K562 (cell line): Measurements from ENCODE around the gene DLX3. TPM values are rescaled to one million over a fixed set of nuclear protein-coding genes. Genes with fewer than 3 reads are reported as not detected.

ENCODE experiments used
- ATAC-seq: fragments of 200-7000 bp; cut with Tn5 transposase; 3 replicates; pipeline ENCODE4 v1.9.1; 2020; ENCODE audit warnings: moderate library complexity
- BruUV-seq: library from RNA; stranded (reverse); fragments of 400-500 nt; replicated peaks from 2 replicates; lab custom pipeline; 2021; lab: Mats Ljungman, UMichigan
- CTCF ChIA-PET: fragments of 300-600 bp; formaldehyde crosslinking; extraction: SDS; loops from one replicate; lab custom pipeline; 2021; ENCODE audit warnings: low intra/inter-chr PET ratio; lab: Yijun Ruan, JAX
- POLR2A ChIA-PET: fragments of 300-600, 350-650 bp; sonication (Branson Sonifier 250); formaldehyde crosslinking; extraction: SDS; loops from one replicate; lab custom pipeline; 2021; ENCODE audit warnings: antibody characterized with exemption, inconsistent platforms; lab: Yijun Ruan, JAX
- DNase-seq, 4 experiments: peaks; one replicate each; pipeline versions ENCODE4 v3.0.0 to v3.0.0-alpha.2; 2011 to 2018; ENCODE audit warnings: low spot score in 3 of 4, mixed read lengths in 3 of 4; ENCODE audit errors: extremely low read depth in 1 of 4
- FAIRE-seq: peaks from 2 replicates; lab custom pipeline; 2011; peaks lifted over from hg19 to GRCh38; lab: Jason Lieb, UNC
- H2AFZ ChIP-seq: 2 replicates; pipeline ENCODE4 v1.6.0; 2011; ENCODE audit warnings: low read depth, low read length, control low read depth, inconsistent platforms
- H3K27ac ChIP-seq: fragments of 200-600 bp; 3 replicates; pipeline ENCODE4 v1.8.0; 2011; ENCODE audit warnings: low read depth, mild to moderate bottlenecking, control low read depth, inconsistent platforms, low read length, moderate library complexity, mixed read lengths; ENCODE audit errors: extremely low read depth
- H3K27me3 ChIP-seq, 2 experiments: fragments of 300-600 bp in 1 of 2; 2 replicates in 1 of 2; 3 replicates in 1 of 2; pipeline versions ENCODE4 v1.6.0 to v1.8.0; 2011; ENCODE audit warnings: inconsistent platforms in 2 of 2, low read length in 2 of 2, mild to moderate bottlenecking in 1 of 2, mixed read lengths in 1 of 2, moderate library complexity in 1 of 2; ENCODE audit not compliant: control insufficient read depth in 2 of 2, insufficient read depth in 2 of 2
- H3K36me3 ChIP-seq: fragments of 300-600 bp; 3 replicates; pipeline ENCODE4 v1.8.0; 2011; ENCODE audit warnings: mild to moderate bottlenecking, low read length, inconsistent platforms; ENCODE audit not compliant: control insufficient read depth, insufficient read depth
- H3K4me1 ChIP-seq, 2 experiments: fragments of 200-600 bp in 1 of 2; replicated peaks in 1 of 2; 2 replicates in 1 of 2; 3 replicates in 1 of 2; pipeline versions ENCODE4 v1.5.1 to v1.8.0; 2011; ENCODE audit warnings: inconsistent platforms in 2 of 2, low read length in 2 of 2, mild to moderate bottlenecking in 1 of 2, mixed read lengths in 1 of 2, moderate library complexity in 1 of 2; ENCODE audit not compliant: control insufficient read depth in 2 of 2, insufficient read depth in 2 of 2
- H3K4me2 ChIP-seq: 2 replicates; pipeline ENCODE4 v1.6.1; 2011; ENCODE audit warnings: low read length, control low read depth, inconsistent platforms, mixed read lengths; ENCODE audit not compliant: insufficient read depth
- H3K4me3 ChIP-seq: fragments of 200-600 bp; sonication (generic), shearing (Covaris generic); 2 replicates; pipeline ENCODE4 v1.5.1; 2016; ENCODE audit warnings: control low read depth, inconsistent platforms
- H3K79me2 ChIP-seq: fragments of 200-600 bp; 3 replicates; pipeline ENCODE4 v1.8.0; 2011; ENCODE audit warnings: low read length, inconsistent platforms; ENCODE audit not compliant: control insufficient read depth, insufficient read depth
- H3K9ac ChIP-seq, 2 experiments: 2 replicates each; pipeline versions ENCODE4 v1.6.0 to v1.6.1; 2011; ENCODE audit warnings: low read depth in 2 of 2, low read length in 2 of 2, control low read depth in 1 of 2, inconsistent platforms in 1 of 2, mild to moderate bottlenecking in 1 of 2, mixed read lengths in 1 of 2; ENCODE audit not compliant: insufficient read depth in 1 of 2
- H3K9me1 ChIP-seq: one replicate; pipeline ENCODE4 v1.6.0; 2011; ENCODE audit warnings: inconsistent platforms, mild to moderate bottlenecking, low read length, moderate library complexity; ENCODE audit not compliant: control insufficient read depth, insufficient read depth
- H3K9me3 ChIP-seq: replicated peaks from 2 replicates; pipeline ENCODE4 v1.5.1; 2011; ENCODE audit warnings: low read depth, low read length, inconsistent platforms; ENCODE audit not compliant: control insufficient read depth, insufficient read depth
- H4K20me1 ChIP-seq: replicated peaks from 2 replicates; pipeline ENCODE4 v1.6.1; 2011; ENCODE audit warnings: low read length, inconsistent platforms, mixed read lengths; ENCODE audit not compliant: control insufficient read depth, insufficient read depth
- ARHGAP35 ChIP-seq: fragments of 450-650 bp; IDR thresholded peaks from 2 replicates; pipeline ENCODE4 v1.6.1; 2018; ENCODE audit not compliant: partially characterized antibody
- BCOR ChIP-seq: fragments of 450-650 bp; IDR thresholded peaks from 2 replicates; pipeline ENCODE4 v1.6.1; 2016
- ELF2 ChIP-seq: fragments of 250-450 bp; sonication (Bioruptor Pico); IDR thresholded peaks from 2 replicates; pipeline ENCODE4 v1.5.0; 2021; ENCODE audit warnings: mild to moderate bottlenecking
- ELF4 ChIP-seq: fragments of 450-650 bp; formaldehyde crosslinking; IDR thresholded peaks from 2 replicates; pipeline ENCODE4 v1.4.0; 2022; ENCODE audit warnings: missing genetic modification characterization
- FOXP1 ChIP-seq: sonication (generic); formaldehyde crosslinking; IDR thresholded peaks from 2 replicates; pipeline ENCODE4 v1.8.0; 2022; ENCODE audit warnings: mild to moderate bottlenecking, missing genetic modification reagents
- GATAD2B ChIP-seq: fragments of 450-650 bp; IDR thresholded peaks from 2 replicates; pipeline ENCODE4 v1.6.1; 2017; ENCODE audit warnings: mild to moderate bottlenecking, borderline replicate concordance
- HDAC1 ChIP-seq, 2 experiments: fragments of 450-650 bp; IDR thresholded peaks; 2 replicates each; pipeline ENCODE4 v1.6.1; 2016 to 2017; ENCODE audit warnings: inconsistent platforms in 1 of 2, mild to moderate bottlenecking in 1 of 2, moderate library complexity in 1 of 2
- IRF2 ChIP-seq: sonication (generic); formaldehyde crosslinking; IDR thresholded peaks from 2 replicates; pipeline ENCODE4 v1.8.1; 2022; ENCODE audit warnings: mild to moderate bottlenecking, missing genetic modification reagents
- KDM1A ChIP-seq, 2 experiments: fragments of 450-650 bp; IDR thresholded peaks; 2 replicates each; pipeline ENCODE4 v1.6.1; 2016; ENCODE audit warnings: mild to moderate bottlenecking in 2 of 2
- KDM5B ChIP-seq: fragments of 200-600 bp; sonication (generic); IDR thresholded peaks from 2 replicates; pipeline ENCODE4 v1.6.1; 2012; ENCODE audit warnings: low read depth, mild to moderate bottlenecking, moderate library complexity, low read length, control low read depth, inconsistent platforms; ENCODE audit not compliant: insufficient replicate concordance
- KLF16 ChIP-seq: IDR thresholded peaks from 2 replicates; pipeline ENCODE4 v1.6.1; 2016; ENCODE audit warnings: antibody characterized with exemption
- MED1 ChIP-seq: sonication (generic); formaldehyde crosslinking; IDR thresholded peaks from 2 replicates; pipeline ENCODE4 v1.8.1; 2023; ENCODE audit warnings: missing genetic modification reagents, borderline replicate concordance
- MYBL2 ChIP-seq, 2 experiments: fragments of 450-650 bp in 1 of 2; sonication (generic) in 1 of 2; formaldehyde crosslinking in 1 of 2; IDR thresholded peaks; 2 replicates each; pipeline versions ENCODE4 v1.6.1 to v1.8.1; 2017 to 2022; ENCODE audit warnings: borderline replicate concordance in 1 of 2, inconsistent platforms in 1 of 2, low read depth in 1 of 2, mild to moderate bottlenecking in 1 of 2, missing genetic modification reagents in 1 of 2, moderate library complexity in 1 of 2
- PURB ChIP-seq: sonication (generic); formaldehyde crosslinking; IDR thresholded peaks from 2 replicates; pipeline ENCODE4 v1.9.0; 2021; ENCODE audit warnings: low read depth, mild to moderate bottlenecking, missing genetic modification reagents
- RCOR1 ChIP-seq, 2 experiments: IDR thresholded peaks; 2 replicates each; pipeline ENCODE4 v1.6.1; 2012; ENCODE audit warnings: low read depth in 2 of 2, low read length in 2 of 2, borderline replicate concordance in 1 of 2, improper control_type of control experiment in 1 of 2
- SMAD1 ChIP-seq: fragments of 150-350 bp; IDR thresholded peaks from 2 replicates; pipeline ENCODE4 v1.6.1; 2014; ENCODE audit warnings: low read length, low read depth; ENCODE audit not compliant: partially characterized antibody
- ZFP36 ChIP-seq: fragments of 150-350 bp; IDR thresholded peaks from 2 replicates; pipeline ENCODE4 v1.6.1; 2018; ENCODE audit warnings: low read length, low read depth; ENCODE audit not compliant: partially characterized antibody
- ZFPM2 ChIP-seq: fragments of 250-450 bp; sonication (Bioruptor Pico); IDR thresholded peaks from 2 replicates; pipeline ENCODE4 v1.5.1; 2022; ENCODE audit warnings: mild to moderate bottlenecking
- ZNF12 ChIP-seq: sonication (generic); formaldehyde crosslinking; IDR thresholded peaks from 2 replicates; pipeline ENCODE4 v1.4.0; 2020; ENCODE audit warnings: mild to moderate bottlenecking, missing genetic modification reagents
- ZNF551 ChIP-seq: fragments of 250-450 bp; sonication (Bioruptor Pico); IDR thresholded peaks from 2 replicates; pipeline ENCODE4 v1.5.0; 2021; ENCODE audit warnings: mild to moderate bottlenecking, moderate library complexity
- WGBS: fragments of 100-300 bp; shearing (Covaris generic); methylation state at CpG from one replicate; pipeline ENCODE4 v1.1.6; 2016; ENCODE audit warnings: low coverage, mixed read lengths; ENCODE audit not compliant: insufficient coverage; ENCODE audit errors: missing lambda C conversion rate; 5-methylcytosine and 5-hydroxymethylcytosine counted together
- in situ Hi-C: fragments of 300-500 bp; cut with MboI; formaldehyde crosslinking; loops from 4 replicates; pipeline ENCODE4 v1.15.0; 2018; ENCODE audit warnings: inconsistent platforms, mixed read lengths
- intact Hi-C: fragments of 100-400 bp; cut with micrococcal nuclease; formaldehyde crosslinking; loops from 2 replicates; pipeline ENCODE4 v1.14.2; 2022
- polyA plus RNA-seq, 8 experiments: library from polyadenylated mRNA; depleted of rRNA in 4 of 8; stranded (reverse) in 5 of 8; unstranded in 3 of 8; fragments of >200 nt; fragmentation: Nextera tagmentation in 2 of 8; fragmentation: Illumina TruSeq in 1 of 8; extraction: Ambion mirVana in 2 of 8; extraction: Trizol in 1 of 8; gene quantifications; 2 replicates each; pipeline versions ENCODE4 v1.2.1 to v1.2.3, GENCODE V29; 2011 to 2014; ENCODE audit warnings: inconsistent platforms in 1 of 8, missing spikeins in 1 of 8
- total RNA-seq, 7 experiments: library from RNA; depleted of rRNA in 6 of 7; stranded (reverse); fragments of >200 nt in 6 of 7; fragmentation: Illumina TruSeq in 2 of 7; extraction: Trizol in 2 of 7; gene quantifications; 2 replicates each; pipeline versions ENCODE4 v1.2.1 to v1.2.3, GENCODE V29; 2011 to 2021; ENCODE audit warnings: low replicate concordance in 1 of 7
- TF ChIP-seq, protein P1 (sequence below): sonication (generic); formaldehyde crosslinking; IDR thresholded peaks from 2 replicates; pipeline ENCODE4 v1.4.0; 2020; ENCODE audit warnings: mild to moderate bottlenecking, missing genetic modification reagents
- TF ChIP-seq, protein P2 (sequence below): sonication (generic); formaldehyde crosslinking; IDR thresholded peaks from 2 replicates; pipeline ENCODE4 v1.8.0; 2022; ENCODE audit warnings: mild to moderate bottlenecking, missing genetic modification reagents

The DLX3 gene
- total and polyA plus RNA-seq, 9 of the 15 experiments (the other 6 are each of a cell fraction or from before 2014, with no cell fraction given), result not detected

DNA sequence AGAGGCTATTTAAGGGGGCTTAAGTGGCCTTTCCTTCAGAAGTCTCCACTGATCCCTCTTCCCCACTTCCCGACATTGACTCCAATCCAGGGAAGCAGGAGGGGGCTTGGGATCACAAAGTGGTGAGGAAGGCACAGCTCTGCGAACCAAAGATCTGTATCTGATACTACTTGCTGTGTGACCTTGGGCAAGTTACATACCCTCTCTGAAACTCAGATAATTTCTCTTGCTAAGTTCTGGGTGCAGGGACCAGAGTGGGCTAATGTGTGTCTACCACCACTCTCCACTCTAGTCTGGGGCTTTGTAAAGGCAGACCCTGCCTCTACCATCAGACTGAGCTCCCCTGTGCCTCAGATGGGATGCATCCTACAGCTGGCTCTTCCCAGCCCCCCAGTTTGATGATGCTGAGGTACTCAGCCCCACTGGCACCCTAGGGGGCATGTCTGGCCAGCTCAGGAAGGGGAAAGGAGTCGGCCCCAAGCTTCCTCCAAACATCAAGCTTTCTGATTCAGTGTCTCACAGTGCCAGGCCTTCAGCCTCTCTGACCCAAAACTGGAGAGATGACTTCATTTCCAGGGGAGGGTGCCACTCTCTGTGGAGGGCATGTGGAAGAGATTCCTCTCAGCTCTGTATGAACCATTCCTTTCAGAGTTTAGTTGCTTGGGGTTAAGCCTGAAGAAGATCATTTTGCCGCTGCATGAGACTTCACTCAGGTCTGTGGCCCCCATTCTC lies 15.1 kb downstream of the DLX3 start:
- Histone ChIP-seq H3K36me3 (no peaks in the 10 kb centered on the region), H3K4me1 (no peaks in the 10 kb centered on the region; a peak in 1 of 5 replicates), H3K9ac (no peak overlapping the region), H4K20me1 (no peaks in the 10 kb centered on the region; the same call in 1 of the 2 replicates), H3K9me1 (no peaks in the 10 kb centered on the region), H3K27ac (no peak overlapping the region), H3K27me3 (peaks cover 6 to 17% of the 10 kb centered on the region in 2 experiments), H3K9me3 (no peaks in the 10 kb centered on the region), H3K79me2 (no peaks in the 10 kb centered on the region), H3K4me3 (no peak overlapping the region), H2AFZ (no peak overlapping the region), H3K4me2 (no peak overlapping the region)
- no peak for ATAC-seq
- WGBS, result 13% methylated on average over 4 of the region's 4 CpGs
- in situ Hi-C loops (no loop called here), intact Hi-C loops (no loop called here)
- no peak for FAIRE-seq
- DNase-seq, result no peak
- CTCF ChIA-PET, result no interaction called here
- POLR2A ChIA-PET, result interaction anchor here (0.6 to 1.3 kb wide), 3 partner anchors 9 to 118 kb away, joined by 3 to 4 read pairs (median 3); no protein-coding TSS in a partner anchor
- no TSS peak for BruUV-seq
- no peak for TF ChIP-seq ZNF551 (CRISPR knock-in tag)
- TF ChIP-seq MYBL2 (IDR thresholded peaks at IDR 0.05; ENCODE audit: low read depth), result no peak
- TF ChIP-seq MYBL2 (CRISPR knock-in tag; IDR thresholded peaks at IDR 0.05; ENCODE audit: borderline replicate concordance), result no peak
- no peak for TF ChIP-seq ZFPM2
- no peak for TF ChIP-seq PURB (CRISPR knock-in tag)
- no peak for TF ChIP-seq ZNF12 (CRISPR knock-in tag)
- TF ChIP-seq MED1 (CRISPR knock-in tag), result no peak
- TF ChIP-seq FOXP1 (CRISPR knock-in tag), result no peak
- TF ChIP-seq, protein P1, sequence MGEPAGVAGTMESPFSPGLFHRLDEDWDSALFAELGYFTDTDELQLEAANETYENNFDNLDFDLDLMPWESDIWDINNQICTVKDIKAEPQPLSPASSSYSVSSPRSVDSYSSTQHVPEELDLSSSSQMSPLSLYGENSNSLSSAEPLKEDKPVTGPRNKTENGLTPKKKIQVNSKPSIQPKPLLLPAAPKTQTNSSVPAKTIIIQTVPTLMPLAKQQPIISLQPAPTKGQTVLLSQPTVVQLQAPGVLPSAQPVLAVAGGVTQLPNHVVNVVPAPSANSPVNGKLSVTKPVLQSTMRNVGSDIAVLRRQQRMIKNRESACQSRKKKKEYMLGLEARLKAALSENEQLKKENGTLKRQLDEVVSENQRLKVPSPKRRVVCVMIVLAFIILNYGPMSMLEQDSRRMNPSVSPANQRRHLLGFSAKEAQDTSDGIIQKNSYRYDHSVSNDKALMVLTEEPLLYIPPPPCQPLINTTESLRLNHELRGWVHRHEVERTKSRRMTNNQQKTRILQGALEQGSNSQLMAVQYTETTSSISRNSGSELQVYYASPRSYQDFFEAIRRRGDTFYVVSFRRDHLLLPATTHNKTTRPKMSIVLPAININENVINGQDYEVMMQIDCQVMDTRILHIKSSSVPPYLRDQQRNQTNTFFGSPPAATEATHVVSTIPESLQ (CRISPR knock-in tag), result no peak
- no peak for TF ChIP-seq ARHGAP35
- peak; percentile 62 for TF ChIP-seq ZFP36
- no peak for TF ChIP-seq KLF16
- no peak for TF ChIP-seq RCOR1 (IDR thresholded peaks at IDR 0.05; ENCODE audit: borderline replicate concordance in 1 of 2, low read depth in 2 of 2, low read length in 2 of 2)
- TF ChIP-seq HDAC1 (IDR thresholded peaks at IDR 0.05), result no peak
- TF ChIP-seq ELF2 (CRISPR knock-in tag), result no peak
- TF ChIP-seq KDM5B, result no peak
- TF ChIP-seq ELF4 (CRISPR knock-in tag), result no peak
- no peak for TF ChIP-seq SMAD1
- peak in 1 of 2 experiments; percentile 35; a peak in 1 of 4 replicates for TF ChIP-seq KDM1A (IDR thresholded peaks at IDR 0.05)
- no peak for TF ChIP-seq GATAD2B
- no peak for TF ChIP-seq IRF2
- TF ChIP-seq, protein P2, sequence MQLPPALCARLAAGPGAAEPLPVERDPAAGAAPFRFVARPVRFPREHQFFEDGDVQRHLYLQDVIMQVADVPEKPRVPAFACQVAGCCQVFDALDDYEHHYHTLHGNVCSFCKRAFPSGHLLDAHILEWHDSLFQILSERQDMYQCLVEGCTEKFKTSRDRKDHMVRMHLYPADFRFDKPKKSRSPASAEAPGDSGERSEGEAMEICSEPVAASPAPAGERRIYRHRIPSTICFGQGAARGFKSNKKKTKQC (CRISPR knock-in tag), result no peak
- peak; percentile 59; the same call in 1 of the 2 replicates for TF ChIP-seq BCOR
